Progenitor cell of endocrine pancreas (in vitro differentiated cells): Measurements from ENCODE around the gene STIM2. TPM values are rescaled to one million over a fixed set of nuclear protein-coding genes. Genes with fewer than 3 reads are reported as not detected.
"Not testable (repeated sequence)": the region's sequence is repeated elsewhere in the genome, so short reads cannot be mapped to it uniquely, and the experiment has no call there.

Experiments
- DNase-seq: peaks from one replicate; pipeline ENCODE4 v3.0.0; 2021; ENCODE audit warnings: low spot score; ENCODE audit not compliant: unreplicated experiment
- H3K27ac Mint-ChIP-seq: 2 replicates; pipeline ENCODE4 v1.8.0; 2021; ENCODE audit warnings: mild to moderate bottlenecking, moderate library complexity, mixed read lengths
- H3K27me3 Mint-ChIP-seq: 2 replicates; pipeline ENCODE4 v1.8.0; 2021; ENCODE audit warnings: mixed read lengths
- H3K36me3 Mint-ChIP-seq: 2 replicates; pipeline ENCODE4 v1.8.0; 2022; ENCODE audit warnings: mixed read lengths; ENCODE audit not compliant: insufficient read depth
- H3K4me1 Mint-ChIP-seq: 2 replicates; pipeline ENCODE4 v1.8.0; 2021; ENCODE audit warnings: low read depth, mixed read lengths
- H3K4me3 Mint-ChIP-seq: 2 replicates; pipeline ENCODE4 v1.8.0; 2021; ENCODE audit warnings: low read depth, mild to moderate bottlenecking, moderate library complexity, mixed read lengths
- H3K9me3 Mint-ChIP-seq: 2 replicates; pipeline ENCODE4 v1.8.0; 2021; ENCODE audit warnings: low read depth, mixed read lengths
- CTCF ChIP-seq: fragments of 200-600 bp; sonication (generic); IDR thresholded peaks from one replicate; pipeline ENCODE4 v1.5.0; 2021; ENCODE audit warnings: antibody characterized with exemption, mild to moderate bottlenecking; ENCODE audit not compliant: unreplicated experiment
- total RNA-seq: library from RNA; stranded (reverse); gene quantifications from 2 replicates; pipeline ENCODE4 v1.2.1, GENCODE V29; 2021

The STIM2 gene
- total RNA-seq, 1 donor from 2014 or later: 48.7 TPM

GRCh38 chr4:27024805-27025204, 164.2 kb downstream of the STIM2 start:
- Mint-ChIP-seq H3K9me3 (no peaks in the 10 kb centered on the region), H3K4me3 (no peak overlapping the region), H3K36me3 (peaks cover 18% of the 10 kb centered on the region), H3K27ac (no peak overlapping the region), H3K27me3 (no peaks in the 10 kb centered on the region), H3K4me1 (no peaks in the 10 kb centered on the region)
- no peak for TF ChIP-seq CTCF
- DNase-seq: no peak

- DNase-seq: no peak
- Mint-ChIP-seq H3K36me3 (peaks cover 5% of the 10 kb centered on the region), H3K4me3 (no peak overlapping the region), H3K9me3 (no peaks in the 10 kb centered on the region), H3K4me1 (peaks cover 1% of the 10 kb centered on the region), H3K27me3 (peaks cover 2% of the 10 kb centered on the region), H3K27ac (no peak overlapping the region)
- TF ChIP-seq CTCF: no peak
Observed at GRCh38 chr4:27027428-27027827, 166.8 kb downstream of the STIM2 start.

- H3K27me3 Mint-ChIP-seq, DNase-seq, H3K4me1 Mint-ChIP-seq, H3K36me3 Mint-ChIP-seq, H3K4me3 Mint-ChIP-seq, H3K27ac Mint-ChIP-seq: not testable (repeated sequence)
- H3K9me3 Mint-ChIP-seq: peaks cover 20% of the 10 kb centered on the region
Observed at GRCh38 chr4:27035127-27035526, 174.5 kb downstream of the STIM2 start.

- no peak for TF ChIP-seq CTCF
- DNase-seq: no peak
- H3K4me1 Mint-ChIP-seq: peaks cover 16% of the 10 kb centered on the region
- H3K36me3 Mint-ChIP-seq: peaks cover 2% of the 10 kb centered on the region
- H3K4me3 Mint-ChIP-seq: no peak overlapping the region
- H3K27ac Mint-ChIP-seq: no peak overlapping the region
- H3K9me3 Mint-ChIP-seq: peaks cover 29% of the 10 kb centered on the region
- peaks cover 11% of the 10 kb centered on the region for H3K27me3 Mint-ChIP-seq
Observed at GRCh38 chr4:27040356-27040755, 179.7 kb downstream of the STIM2 start.

- no peak overlapping the region for H3K4me3 Mint-ChIP-seq
- no peak overlapping the region for H3K27ac Mint-ChIP-seq
- H3K27me3 Mint-ChIP-seq: peaks cover 15% of the 10 kb centered on the region
- TF ChIP-seq CTCF: no peak
- peaks cover 26% of the 10 kb centered on the region for H3K4me1 Mint-ChIP-seq
- no peak for DNase-seq
- H3K36me3 Mint-ChIP-seq: peaks cover 2% of the 10 kb centered on the region
- H3K9me3 Mint-ChIP-seq: peaks cover 15% of the 10 kb centered on the region
Observed at GRCh38 chr4:27042411-27042810, 181.8 kb downstream of the STIM2 start.

- DNase-seq: no peak
- Mint-ChIP-seq H3K4me1 (peaks cover 26% of the 10 kb centered on the region), H3K9me3 (peaks cover 12% of the 10 kb centered on the region), H3K27me3 (peaks cover 16% of the 10 kb centered on the region), H3K27ac (no peak overlapping the region), H3K36me3 (peaks cover 2% of the 10 kb centered on the region), H3K4me3 (no peak overlapping the region)
- no peak for TF ChIP-seq CTCF
Observed at GRCh38 chr4:27043200-27043599, 182.6 kb downstream of the STIM2 start.
